Common myeloid progenitor, CD34-positive (primary cell): ENCODE data around the gene IL19.

Experiments
- CTCF ChIA-PET: fragments of 350-600 bp; sonication (Branson Sonifier 250); formaldehyde crosslinking; loops from one replicate; lab custom pipeline; 2021; ENCODE audit warnings: antibody characterized with exemption; lab: Charles Lee
- POLR2A ChIA-PET: fragments of 350-600 bp; sonication (Branson Sonifier 250); formaldehyde crosslinking; loops from one replicate; lab custom pipeline; 2021; ENCODE audit warnings: antibody characterized with exemption; lab: Charles Lee
- DNase-seq, 3 donors: peaks; one replicate each; pipeline versions ENCODE4 v3.0.0 to v3.0.0-alpha.2; 2013
- H3K27ac ChIP-seq, 2 experiments: 1 replicate in 1 of 2; 2 replicates in 1 of 2; pipeline ENCODE4 v1.7.0; 2013; ENCODE audit warnings: inconsistent platforms in 2 of 2, low read length in 2 of 2, mild to moderate bottlenecking in 2 of 2, low read depth in 1 of 2, moderate library complexity in 1 of 2; ENCODE audit not compliant: severe bottlenecking in 2 of 2, insufficient read depth in 1 of 2, poor library complexity in 1 of 2
- H3K27me3 ChIP-seq, 5 experiments: replicated peaks in 2 of 5; 1 replicate in 3 of 5; 2 replicates in 2 of 5; pipeline versions ENCODE4 v1.6.1 to v1.7.0; 2013; ENCODE audit warnings: low read length in 4 of 5, mild to moderate bottlenecking in 2 of 5, moderate library complexity in 2 of 5, inconsistent platforms in 1 of 5; ENCODE audit not compliant: insufficient read depth in 5 of 5, control insufficient read depth in 4 of 5
- H3K36me3 ChIP-seq, 4 experiments: 1 replicate in 2 of 4; 2 replicates in 2 of 4; pipeline versions ENCODE4 v1.6.1 to v1.7.0; 2013; ENCODE audit warnings: low read length in 3 of 4, control low read depth in 1 of 4, mild to moderate bottlenecking in 1 of 4; ENCODE audit not compliant: control insufficient read depth in 4 of 4, insufficient read depth in 4 of 4
- H3K4me1 ChIP-seq, 4 experiments: 1 replicate in 3 of 4; 2 replicates in 1 of 4; pipeline versions ENCODE4 v1.6.1 to v1.7.1; 2013; ENCODE audit warnings: low read length in 3 of 4, mild to moderate bottlenecking in 3 of 4, control low read depth in 1 of 4, inconsistent platforms in 1 of 4, moderate library complexity in 1 of 4; ENCODE audit not compliant: control insufficient read depth in 4 of 4, insufficient read depth in 4 of 4; ENCODE audit errors: control extremely low read depth in 1 of 4
- H3K4me3 ChIP-seq, 7 experiments: 1 replicate in 4 of 7; 2 replicates in 3 of 7; pipeline versions ENCODE4 v1.5.1 to v1.7.0; 2013; ENCODE audit warnings: mild to moderate bottlenecking in 7 of 7, low read length in 6 of 7, moderate library complexity in 6 of 7, inconsistent platforms in 2 of 7, low read depth in 2 of 7, control low read depth in 1 of 7; ENCODE audit not compliant: insufficient read depth in 4 of 7, control insufficient read depth in 1 of 7; ENCODE audit errors: extremely low read depth in 1 of 7
- H3K9me3 ChIP-seq, 5 experiments: 1 replicate in 4 of 5; 2 replicates in 1 of 5; pipeline versions ENCODE4 v1.6.1 to v1.7.1; 2013; ENCODE audit warnings: low read length in 4 of 5, mild to moderate bottlenecking in 2 of 5, inconsistent platforms in 1 of 5, low read depth in 1 of 5, moderate library complexity in 1 of 5; ENCODE audit not compliant: control insufficient read depth in 4 of 5, insufficient read depth in 2 of 5; ENCODE audit errors: control extremely low read depth in 1 of 5
- WGBS: methylation state at CpG from one replicate; pipeline ENCODE4 v1.1.5; 2013; ENCODE audit not compliant: insufficient coverage; 5-methylcytosine and 5-hydroxymethylcytosine counted together

Gene IL19

GRCh38 chr1:206832352-206832880 lies 61.8 kb downstream of the IL19 start:
- Histone ChIP-seq H3K4me3 (peak overlapping the region in 1 of 7 experiments; percentile 2), H3K27me3 (no peaks in the 10 kb centered on the region), H3K9me3 (no peaks in the 10 kb centered on the region), H3K4me1 (peaks cover 17 to 63% (median 47%) of the 10 kb centered on the region in 4 experiments), H3K36me3 (no peaks in the 10 kb centered on the region), H3K27ac (no peak overlapping the region)
- POLR2A ChIA-PET: no interaction called here
- WGBS: no CpG with 5 or more reads among the region's 2 CpGs
- DNase-seq: peak in 1 of 3 donors; percentile 32
- CTCF ChIA-PET: interaction anchor here (0.7 to 3.7 kb wide), 19 partner anchors 8 to 165 kb away, joined by 3 to 19 read pairs (median 4); partner anchors contain the start of gene FCMR

GRCh38 chr1:206833106-206833680 lies 62.6 kb downstream of the IL19 start:
- WGBS: 0% methylated on average over 1 of the region's 2 CpGs
- CTCF ChIA-PET: interaction anchor here (0.8 to 3.7 kb wide), 12 partner anchors 9 to 88 kb away, joined by 3 to 19 read pairs (median 3); partner anchors contain the start of gene FCMR
- Histone ChIP-seq H3K4me3 (no peak overlapping the region), H3K27me3 (no peaks in the 10 kb centered on the region), H3K36me3 (no peaks in the 10 kb centered on the region), H3K27ac (no peak overlapping the region), H3K9me3 (no peaks in the 10 kb centered on the region), H3K4me1 (peaks cover 17 to 63% (median 47%) of the 10 kb centered on the region in 4 experiments)
- DNase-seq: peak in 2 of 3 donors; percentile 77 to 78
- POLR2A ChIA-PET: no interaction called here

GRCh38 chr1:206833801-206834200 lies 63.2 kb downstream of the IL19 start:
- POLR2A ChIA-PET: no interaction called here
- CTCF ChIA-PET: interaction anchor here (0.6 to 3.7 kb wide), 11 partner anchors 10 to 105 kb away, joined by 3 to 19 read pairs (median 4); no protein-coding TSS in a partner anchor

GRCh38 chr1:206834217-206834616 lies 63.6 kb downstream of the IL19 start:
- no peak overlapping the region for H3K4me3 ChIP-seq
- no peak overlapping the region for H3K27ac ChIP-seq
- ChIA-PET CTCF (interaction anchor here (0.6 to 2.8 kb wide), 9 partner anchors 10 to 106 kb away, joined by 3 to 12 read pairs (median 4); no protein-coding TSS in a partner anchor), POLR2A (no interaction called here)
- no peaks in the 10 kb centered on the region for H3K36me3 ChIP-seq
- DNase-seq: no peak
- H3K4me1 ChIP-seq: peaks cover 17 to 58% (median 42%) of the 10 kb centered on the region in 4 experiments
- H3K9me3 ChIP-seq: no peaks in the 10 kb centered on the region
- no peaks in the 10 kb centered on the region for H3K27me3 ChIP-seq
- 93% methylated on average over 5 of the region's 6 CpGs for WGBS

More at GRCh38 chr1:206833801-206834200, 63.2 kb downstream of the IL19 start:
- Histone ChIP-seq H3K9me3 (no peaks in the 10 kb centered on the region), H3K27ac (no peak overlapping the region), H3K4me3 (no peak overlapping the region), H3K27me3 (no peaks in the 10 kb centered on the region), H3K4me1 (peaks cover 17 to 62% (median 46%) of the 10 kb centered on the region in 4 experiments), H3K36me3 (no peaks in the 10 kb centered on the region)
- WGBS: 100% methylated on average over 1 of the region's 2 CpGs
- DNase-seq: no peak

- Histone ChIP-seq H3K9me3 (no peaks in the 10 kb centered on the region), H3K4me3 (no peak overlapping the region), H3K4me1 (peaks cover 15 to 53% (median 38%) of the 10 kb centered on the region in 4 experiments), H3K27me3 (no peaks in the 10 kb centered on the region), H3K27ac (no peak overlapping the region), H3K36me3 (no peaks in the 10 kb centered on the region)
- CTCF ChIA-PET: interaction anchor here (0.9 to 2.8 kb wide), 12 partner anchors 11 to 161 kb away, joined by 3 to 12 read pairs (median 4); no protein-coding TSS in a partner anchor
- no peak for DNase-seq
- POLR2A ChIA-PET: no interaction called here
- 100% methylated on average over 1 of the region's 3 CpGs for WGBS
These were observed 64.1 kb downstream of the IL19 start for GRCh38 chr1:206834711-206835110.

- ChIA-PET CTCF (interaction anchor here (0.9 to 2.8 kb wide), 10 partner anchors 12 to 162 kb away, joined by 3 to 12 read pairs (median 4); no protein-coding TSS in a partner anchor), POLR2A (no interaction called here)
- Histone ChIP-seq H3K27ac (no peak overlapping the region), H3K4me1 (peaks cover 14 to 48% (median 33%) of the 10 kb centered on the region in 4 experiments), H3K4me3 (no peak overlapping the region), H3K27me3 (no peaks in the 10 kb centered on the region), H3K9me3 (no peaks in the 10 kb centered on the region), H3K36me3 (no peaks in the 10 kb centered on the region)
- WGBS: 89% methylated on average over 2 of the region's 3 CpGs
- DNase-seq: no peak
These were observed 64.6 kb downstream of the IL19 start for GRCh38 chr1:206835186-206835585.

GRCh38 chr1:206836111-206836510 lies 65.5 kb downstream of the IL19 start:
- no peak overlapping the region for H3K27ac ChIP-seq
- DNase-seq: no peak
- CTCF ChIA-PET: interaction anchor here (1.1 to 2.8 kb wide), 6 partner anchors 11 to 76 kb away, joined by 3 to 12 read pairs (median 8); partner anchors contain the start of gene IL20

More at GRCh38 chr1:206836111-206836510, 65.5 kb downstream of the IL19 start:
- POLR2A ChIA-PET: no interaction called here
- no peak overlapping the region for H3K4me3 ChIP-seq
- no peaks in the 10 kb centered on the region for H3K9me3 ChIP-seq
- WGBS: 100% methylated on average over 1 of the region's 2 CpGs
- peaks cover 14 to 44% (median 28%) of the 10 kb centered on the region in 4 experiments for H3K4me1 ChIP-seq
- H3K36me3 ChIP-seq: no peaks in the 10 kb centered on the region
- H3K27me3 ChIP-seq: no peaks in the 10 kb centered on the region
